Measurements from ENCODE around the gene MAP3K20. TPM values are rescaled to one million over a fixed set of nuclear protein-coding genes. Genes with fewer than 3 reads are reported as not detected.
"Not testable (repeated sequence)": the region's sequence is repeated elsewhere in the genome, so short reads cannot be mapped to it uniquely, and the experiment has no call there.

MAP3K20 gene
- total RNA-seq, 1 donor = 35.3 TPM

DNA sequence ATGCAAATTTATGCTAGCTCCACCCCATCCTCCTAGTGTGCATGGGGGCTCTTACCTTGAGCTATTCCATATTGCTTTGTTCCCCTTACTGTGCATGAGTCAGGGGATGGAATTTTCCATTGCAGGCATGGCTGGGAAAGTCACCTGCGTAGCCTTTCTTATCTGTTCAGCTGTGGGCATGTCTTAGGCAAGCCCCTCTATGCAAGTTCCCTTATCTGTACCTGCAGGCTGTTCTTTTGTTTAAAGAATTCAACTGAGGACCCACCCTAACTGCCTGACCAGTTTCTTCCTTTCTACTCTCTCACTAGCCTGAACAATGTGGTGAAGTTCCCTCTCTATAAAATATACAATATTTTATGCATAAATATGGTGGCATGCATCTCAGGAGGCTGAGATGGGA lies 224.8 kb downstream of the MAP3K20 start:
- H3K4me1 ChIP-seq (ENCODE audit: insufficient read depth, low read length) = no peaks in the 10 kb centered on the region
- H3K9me3 ChIP-seq (ENCODE audit: low read depth, low read length) = no peaks in the 10 kb centered on the region
- H3K27me3 ChIP-seq (ENCODE audit: insufficient read depth, low read length) = no peaks in the 10 kb centered on the region
- no peak overlapping the region for H3K4me3 ChIP-seq (ENCODE audit: low read length)

- H3K9me3 ChIP-seq (ENCODE audit: low read depth, low read length) = not testable (repeated sequence)
Measured at GRCh38 chr2:173301549-173301948, 225.9 kb downstream of the MAP3K20 start.

DNA sequence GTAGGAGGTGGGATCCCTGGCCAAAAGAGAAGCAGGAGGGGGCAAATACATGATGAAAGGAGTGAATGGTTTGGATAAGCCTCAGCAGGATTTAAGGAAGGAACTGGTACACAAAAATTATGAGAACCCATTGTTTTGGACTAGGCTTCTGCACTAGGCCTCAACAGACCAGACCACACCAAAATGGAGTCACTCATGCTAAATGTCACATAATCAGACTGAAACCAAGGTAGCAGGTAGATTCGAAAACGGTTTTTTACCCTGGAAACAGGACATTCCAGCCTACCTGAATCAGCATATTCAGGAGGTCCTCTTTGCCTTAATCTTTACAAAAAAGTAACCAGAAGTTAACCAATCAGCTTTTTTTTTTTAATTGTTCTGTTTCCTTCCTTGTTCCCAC lies 229.7 kb downstream of the MAP3K20 start:
- no peaks in the 10 kb centered on the region for H3K4me1 ChIP-seq (ENCODE audit: insufficient read depth, low read length)
- no peaks in the 10 kb centered on the region for H3K27me3 ChIP-seq (ENCODE audit: insufficient read depth, low read length)
- H3K9me3 ChIP-seq (ENCODE audit: low read depth, low read length) = no peaks in the 10 kb centered on the region
- H3K4me3 ChIP-seq (ENCODE audit: low read length) = no peak overlapping the region

More at GRCh38 chr2:173301549-173301948, 225.9 kb downstream of the MAP3K20 start:
- not testable (repeated sequence) for H3K27me3 ChIP-seq (ENCODE audit: insufficient read depth, low read length); H3K4me1 ChIP-seq (ENCODE audit: insufficient read depth, low read length); H3K4me3 ChIP-seq (ENCODE audit: low read length)

DNA sequence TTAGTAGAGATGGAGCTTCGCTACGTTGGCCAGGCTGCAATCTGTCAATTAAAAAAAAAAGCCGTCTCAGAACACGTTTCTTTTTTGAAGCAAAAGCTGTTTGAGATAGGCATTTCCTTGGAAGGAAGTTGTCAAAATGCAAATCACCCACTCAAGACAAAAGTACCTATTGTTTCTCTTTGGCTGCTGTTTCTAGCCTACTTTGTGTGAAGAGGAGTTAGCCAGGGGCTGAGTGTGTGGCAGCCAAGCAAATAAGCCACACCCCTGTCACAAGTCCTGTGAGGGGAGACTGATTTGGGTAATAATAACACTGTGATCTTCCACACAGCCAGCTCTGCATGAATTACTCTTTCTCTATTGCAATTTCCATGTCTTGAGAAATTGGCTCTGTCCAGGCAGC lies 231.6 kb downstream of the MAP3K20 start:
- Histone ChIP-seq H3K27me3 (ENCODE audit: insufficient read depth, low read length) (no peaks in the 10 kb centered on the region), H3K4me3 (ENCODE audit: low read length) (no peak overlapping the region), H3K9me3 (ENCODE audit: low read depth, low read length) (no peaks in the 10 kb centered on the region), H3K4me1 (ENCODE audit: insufficient read depth, low read length) (no peaks in the 10 kb centered on the region)

- H3K9me3 ChIP-seq (ENCODE audit: low read depth, low read length); H3K4me3 ChIP-seq (ENCODE audit: low read length); H3K4me1 ChIP-seq (ENCODE audit: insufficient read depth, low read length): not testable (repeated sequence)
Measured at GRCh38 chr2:173309370-173309769, 233.7 kb downstream of the MAP3K20 start.

DNA sequence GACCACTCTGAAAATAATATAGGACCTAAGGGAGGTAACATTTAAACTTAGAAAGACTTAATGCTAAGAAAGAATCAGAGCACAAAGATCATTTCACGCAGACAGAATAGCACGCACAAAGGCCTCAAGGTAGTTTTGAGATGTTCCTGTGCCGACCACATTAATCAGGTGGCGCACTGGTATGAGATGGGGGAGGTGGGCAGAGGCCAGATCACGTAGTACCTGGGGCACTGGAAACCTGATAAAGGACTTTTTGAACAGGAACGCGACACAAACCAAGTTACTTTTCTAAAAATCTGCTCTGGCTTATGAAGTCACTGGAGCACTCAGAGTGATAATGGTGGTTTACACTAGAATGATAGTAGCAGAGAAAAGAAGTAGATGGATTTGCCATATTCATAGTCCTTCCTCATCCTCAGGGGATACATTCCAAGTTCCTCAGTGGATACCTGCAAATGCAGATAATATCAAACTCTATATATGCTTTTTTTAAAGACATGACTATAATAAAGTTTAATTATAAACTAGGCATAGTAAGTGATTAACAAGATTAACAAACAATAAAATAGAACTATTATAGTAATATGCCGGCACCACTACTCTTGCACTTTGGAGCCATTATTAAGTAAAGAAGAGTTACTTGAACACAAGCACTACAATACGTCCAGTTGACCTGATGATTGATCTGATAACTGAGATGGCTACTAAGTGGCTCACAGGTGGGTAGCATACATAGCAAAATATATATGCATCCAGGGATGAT lies 236.4 kb downstream of the MAP3K20 start:
- Histone ChIP-seq H3K4me1 (ENCODE audit: insufficient read depth, low read length) (no peaks in the 10 kb centered on the region), H3K4me3 (ENCODE audit: low read length) (no peak overlapping the region), H3K9me3 (ENCODE audit: low read depth, low read length) (no peaks in the 10 kb centered on the region), H3K27me3 (ENCODE audit: insufficient read depth, low read length) (no peaks in the 10 kb centered on the region)

More at GRCh38 chr2:173309370-173309769, 233.7 kb downstream of the MAP3K20 start:
- not testable (repeated sequence) for H3K27me3 ChIP-seq (ENCODE audit: insufficient read depth, low read length)
